GM10248 (cell line): ENCODE measurements around the gene OR8A1.
A peak's percentile ranks its signal among the peaks of the same experiment; 100 is the strongest.

Experiments used
- CTCF ChIA-PET: fragments of 300-600 bp; sonication (Branson Sonifier 250); formaldehyde crosslinking; extraction: SDS; loops from one replicate; lab custom pipeline; 2021; ENCODE audit warnings: antibody characterized with exemption; lab: Yijun Ruan, JAX
- POLR2A ChIA-PET: fragments of 350-650 bp; sonication (Branson Sonifier 250); formaldehyde crosslinking; extraction: SDS; loops from one replicate; lab custom pipeline; 2020; ENCODE audit warnings: antibody characterized with exemption; lab: Yijun Ruan, JAX
- DNase-seq: peaks from one replicate; pipeline ENCODE4 v3.0.0; 2012; ENCODE audit errors: extremely low spot score
- CTCF ChIP-seq: IDR thresholded peaks from 2 replicates; pipeline ENCODE4 v1.5.1; 2012; ENCODE audit warnings: mild to moderate bottlenecking, low read depth; ENCODE audit errors: extremely low read depth, missing control alignments, control extremely low read depth

The OR8A1 gene

GRCh38 chr11:124583781-124584180, 14.0 kb downstream of the OR8A1 start:
- no peak for TF ChIP-seq CTCF
- ChIA-PET POLR2A (interaction anchor here (0.7 kb wide), 1 partner anchor 27 kb away, joined by 3 read pairs; no protein-coding TSS in a partner anchor), CTCF (interaction anchor here (0.6 to 2.9 kb wide), 10 partner anchors 9 to 1003 kb away, joined by 3 to 20 read pairs (median 8); no protein-coding TSS in a partner anchor)
- DNase-seq: no peak

- no peak for TF ChIP-seq CTCF
- ChIA-PET CTCF (interaction anchor here (1.0 to 2.9 kb wide), 14 partner anchors 8 to 515 kb away, joined by 3 to 20 read pairs (median 8); no protein-coding TSS in a partner anchor), POLR2A (no interaction called here)
- no peak for DNase-seq
These were observed 15.0 kb downstream of the OR8A1 start for GRCh38 chr11:124584681-124585372.

GRCh38 chr11:124586238-124586860, 16.6 kb downstream of the OR8A1 start:
- POLR2A ChIA-PET: no interaction called here
- CTCF ChIA-PET: interaction anchor here (1.0 to 2.9 kb wide), 10 partner anchors 9 to 517 kb away, joined by 3 to 20 read pairs (median 10); no protein-coding TSS in a partner anchor
- peak; percentile 79 for TF ChIP-seq CTCF
- DNase-seq: peak; percentile 28

GRCh38 chr11:124591430-124591829, 21.6 kb downstream of the OR8A1 start:
- CTCF ChIA-PET: no interaction called here
- POLR2A ChIA-PET: no interaction called here
- no peak for DNase-seq
- no peak for TF ChIP-seq CTCF

GRCh38 chr11:124592627-124593026, 22.8 kb downstream of the OR8A1 start:
- CTCF ChIA-PET: interaction anchor here (1.3 kb wide), 2 partner anchors 9 to 177 kb away, joined by 3 to 5 read pairs; no protein-coding TSS in a partner anchor

More at GRCh38 chr11:124592627-124593026, 22.8 kb downstream of the OR8A1 start:
- TF ChIP-seq CTCF: no peak
- POLR2A ChIA-PET: no interaction called here
- no peak for DNase-seq
